ENCODE data around the gene KIRREL3.

The KIRREL3 gene

DNA sequence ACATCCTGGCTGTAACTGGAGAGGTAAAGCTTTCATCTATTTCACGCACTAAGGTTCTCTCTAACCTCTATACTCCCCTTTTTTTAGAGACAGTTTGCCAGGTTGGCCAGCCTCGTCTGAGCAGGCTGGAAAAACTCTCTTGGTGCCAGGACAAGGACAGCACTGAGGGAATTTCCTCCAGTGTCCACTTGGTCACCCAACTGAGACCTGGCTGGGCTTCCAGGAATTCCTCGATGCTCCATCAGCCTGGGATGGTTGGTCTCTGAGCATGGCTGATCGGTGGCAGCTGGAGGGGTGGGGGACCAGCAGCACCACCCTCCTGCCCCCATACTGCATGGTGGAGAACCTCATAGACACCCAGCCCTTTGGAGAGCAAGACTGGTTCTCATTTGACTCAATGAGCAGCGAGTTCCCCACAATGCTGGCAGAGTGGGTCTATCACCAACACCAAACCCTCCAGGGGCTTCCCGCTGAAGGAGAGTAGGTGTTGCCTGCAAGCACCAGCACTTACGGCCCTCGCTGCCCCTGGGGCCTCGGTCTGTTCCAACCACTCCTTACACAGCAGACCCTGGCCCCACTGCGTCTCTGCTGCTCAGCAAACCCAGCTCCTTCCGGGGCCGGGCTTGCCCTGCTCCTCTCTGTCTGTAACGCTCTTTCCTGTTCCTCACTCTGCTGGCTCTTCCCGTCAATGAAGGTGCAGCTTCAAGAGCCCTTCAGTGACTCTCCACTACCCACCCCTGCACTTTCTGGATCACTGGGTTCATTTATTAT lies 522.9 kb downstream of the KIRREL3 start:
- DNase-seq (ENCODE audit: low spot score) (no peak), FAIRE-seq (no peak)

DNA sequence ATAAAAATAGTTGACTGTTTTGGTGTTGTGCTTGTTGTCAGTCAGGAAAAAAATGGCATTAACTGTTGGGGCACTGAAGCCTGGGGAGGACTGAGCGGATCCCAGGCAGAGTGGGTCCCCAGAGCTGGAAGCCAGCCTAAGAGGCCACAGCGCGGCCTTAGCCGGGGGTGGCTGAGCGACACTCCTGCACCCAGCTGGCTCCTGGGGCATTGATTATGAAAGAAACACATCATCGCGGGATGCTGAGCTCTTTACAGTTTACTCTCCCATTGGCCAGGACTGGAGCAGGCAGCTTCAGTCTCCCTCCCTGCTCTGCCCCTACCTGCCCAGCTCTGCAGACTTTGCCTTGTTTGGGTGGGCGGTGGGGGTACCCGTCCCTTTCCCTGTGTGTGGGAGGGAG lies 523.6 kb downstream of the KIRREL3 start:
- FAIRE-seq: no peak
- no peak for DNase-seq (ENCODE audit: low spot score)

- FAIRE-seq (no peak), DNase-seq (ENCODE audit: low spot score) (no peak)
Measured at GRCh38 chr11:126476266-126476924, 524.2 kb downstream of the KIRREL3 start.

DNA sequence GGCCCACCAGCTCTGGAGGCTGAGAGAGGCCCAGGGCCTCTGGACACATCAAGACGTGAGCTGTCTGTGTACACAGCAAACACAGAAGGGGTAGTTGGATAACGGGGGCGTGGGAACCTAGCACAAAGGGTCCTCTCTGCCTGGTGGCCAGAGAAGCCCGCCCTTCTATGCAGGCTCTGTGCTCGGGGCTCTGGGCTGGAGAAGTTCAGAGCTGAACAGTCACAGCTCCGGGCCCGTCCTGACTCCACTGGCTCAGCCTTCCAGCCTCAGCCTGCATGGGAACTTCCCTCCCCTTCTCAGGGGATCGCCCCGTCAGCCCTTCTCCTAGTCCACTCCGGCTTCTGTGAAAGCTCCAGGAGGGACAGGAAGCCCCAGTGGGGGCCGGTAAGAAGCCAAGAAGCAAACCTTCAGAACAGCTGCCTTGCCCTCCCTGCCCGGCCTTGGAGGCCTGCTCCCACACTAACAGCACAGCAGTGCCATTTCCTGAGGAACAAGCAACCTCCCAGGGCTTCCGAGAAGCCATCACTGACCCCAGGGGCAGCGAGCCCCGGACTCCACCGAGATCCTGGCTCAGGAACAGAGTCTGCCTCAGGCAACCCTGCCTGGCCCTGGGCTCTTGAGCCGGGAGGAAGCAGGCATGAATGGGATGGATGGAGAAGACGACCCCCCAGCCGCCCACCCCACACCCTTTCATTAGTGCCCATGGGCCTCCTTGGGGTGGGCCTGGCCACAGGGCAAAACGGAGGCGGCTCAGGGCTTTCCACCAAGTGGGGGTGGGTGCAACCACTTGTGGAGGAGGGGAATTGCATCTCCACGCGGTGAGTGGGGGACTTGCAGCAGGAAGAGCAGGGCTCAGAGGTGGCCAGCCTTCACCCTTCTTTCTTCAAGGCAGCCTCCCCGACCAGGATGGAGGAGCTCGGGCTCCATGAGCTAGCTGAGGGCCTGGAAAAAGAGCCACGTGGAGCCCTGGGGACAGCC lies 525.3 kb downstream of the KIRREL3 start:
- no peak for DNase-seq (ENCODE audit: low spot score)
- FAIRE-seq: no peak

GRCh38 chr11:126474220-126474619 lies 526.4 kb downstream of the KIRREL3 start:
- FAIRE-seq: no peak
- no peak for DNase-seq (ENCODE audit: low spot score)

- FAIRE-seq (no peak), DNase-seq (ENCODE audit: low spot score) (no peak)
Measured at GRCh38 chr11:126473269-126473668, 527.3 kb downstream of the KIRREL3 start.

DNA sequence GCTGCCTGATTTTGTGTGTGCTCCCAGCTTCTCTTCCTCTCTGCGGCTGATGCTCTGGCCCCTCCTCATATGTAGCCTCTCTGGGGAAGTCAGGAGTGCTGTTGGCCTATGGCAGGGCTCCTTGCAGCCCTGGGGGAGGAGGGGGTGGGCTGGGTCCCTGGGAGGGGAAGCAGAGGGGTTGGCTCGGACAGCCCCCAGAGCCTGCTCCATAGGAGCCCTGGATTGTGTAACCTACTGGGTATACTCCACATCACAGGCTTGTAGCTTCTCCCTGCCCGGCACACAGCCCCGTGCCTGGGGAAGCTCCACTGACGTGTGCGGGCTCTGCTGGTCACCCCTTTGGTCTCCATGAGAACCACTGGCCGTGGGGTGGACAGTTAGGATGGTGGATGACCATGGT lies 531.3 kb downstream of the KIRREL3 start:
- FAIRE-seq (no peak), DNase-seq (ENCODE audit: low spot score) (no peak)

- DNase-seq (ENCODE audit: low spot score): no peak
- no peak for FAIRE-seq
Measured at GRCh38 chr11:126468102-126468521, 532.5 kb downstream of the KIRREL3 start.

DNA sequence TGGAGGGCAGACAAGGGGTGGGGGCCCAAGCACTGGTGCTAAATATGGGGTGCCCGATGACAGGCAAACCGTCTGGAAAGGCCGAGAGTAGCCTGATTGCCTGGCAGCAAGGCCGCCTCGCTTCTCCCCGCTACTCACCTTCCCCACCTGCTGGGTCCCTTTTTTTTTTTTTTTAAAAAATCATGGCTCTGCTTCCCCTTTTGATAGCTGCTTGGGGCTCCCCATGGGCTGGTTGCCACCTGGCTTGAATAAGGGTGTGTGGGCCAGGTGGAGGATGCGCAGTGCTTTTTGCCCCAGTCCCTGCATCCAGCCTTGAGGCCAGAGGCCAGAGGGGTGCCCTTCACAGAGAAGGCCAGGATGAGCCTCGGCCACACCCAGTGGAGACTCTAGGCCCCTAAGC lies 533.1 kb downstream of the KIRREL3 start:
- FAIRE-seq (no peak), DNase-seq (ENCODE audit: low spot score) (no peak)

GRCh38 chr11:126467046-126467370 lies 533.6 kb downstream of the KIRREL3 start:
- DNase-seq (ENCODE audit: low spot score) (no peak), FAIRE-seq (no peak)

DNA sequence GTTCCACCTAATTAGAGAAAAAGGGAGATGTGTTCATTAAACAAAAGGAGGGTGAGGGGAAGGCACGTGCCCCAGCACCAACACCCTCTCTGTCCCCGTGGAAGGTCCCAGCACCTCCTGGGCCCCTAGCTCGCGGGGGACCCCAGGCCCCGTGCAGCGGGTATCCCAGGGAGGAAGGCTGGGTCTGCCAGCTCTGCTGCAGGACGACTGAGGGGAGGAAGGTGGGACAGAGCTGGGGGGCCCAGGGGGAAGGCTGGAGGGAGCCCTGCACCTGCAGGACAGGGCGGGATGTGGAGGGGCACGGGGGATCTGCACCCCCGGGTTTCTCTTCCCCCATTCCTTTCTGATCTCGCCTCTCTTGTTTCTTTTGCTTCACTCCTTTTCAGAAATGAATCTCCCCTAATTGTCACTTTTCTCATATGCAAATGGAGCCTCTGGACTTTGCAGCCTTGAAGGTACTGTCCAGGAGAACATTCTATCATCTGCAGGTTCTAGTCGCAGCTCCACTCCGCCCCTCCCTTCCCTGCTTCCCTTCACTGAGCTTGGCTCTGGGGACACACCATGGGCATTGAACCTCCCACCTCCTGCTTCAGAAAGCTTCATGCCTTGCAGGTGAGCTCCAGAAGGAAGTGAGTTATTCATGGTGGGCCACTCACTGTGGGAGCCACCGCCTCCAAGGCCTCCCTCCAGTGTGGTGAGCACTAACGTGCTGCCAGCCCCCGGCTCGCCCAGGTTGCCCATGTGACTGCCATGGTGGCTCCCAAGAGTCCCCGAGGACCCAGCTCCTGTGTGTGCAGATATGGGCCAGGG lies 534.1 kb downstream of the KIRREL3 start:
- DNase-seq (ENCODE audit: low spot score) (no peak), FAIRE-seq (no peak)

GRCh38 chr11:126465573-126466188 lies 534.9 kb downstream of the KIRREL3 start:
- FAIRE-seq (no peak), DNase-seq (ENCODE audit: low spot score) (no peak)

DNA sequence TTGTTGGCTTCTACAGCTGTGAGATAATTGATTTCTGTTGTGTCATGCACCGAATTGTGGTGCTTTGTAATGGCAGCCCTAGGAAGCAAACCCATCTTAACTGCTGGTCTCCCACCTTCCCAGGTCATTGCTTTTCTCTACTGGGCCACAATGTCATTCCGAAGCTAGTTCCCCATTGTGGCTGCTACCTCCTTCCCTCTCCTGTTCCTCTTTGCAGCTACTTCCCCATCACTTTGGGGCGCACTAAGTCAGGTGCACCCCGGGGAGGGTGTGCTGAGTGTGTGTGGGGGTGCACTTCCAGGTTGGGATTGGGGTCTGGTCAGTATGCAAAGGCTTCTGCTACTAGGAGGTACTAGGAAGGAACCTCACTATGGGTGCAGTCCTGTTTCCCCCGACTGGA lies 535.8 kb downstream of the KIRREL3 start:
- DNase-seq (ENCODE audit: low spot score) (no peak), FAIRE-seq (no peak)

DNA sequence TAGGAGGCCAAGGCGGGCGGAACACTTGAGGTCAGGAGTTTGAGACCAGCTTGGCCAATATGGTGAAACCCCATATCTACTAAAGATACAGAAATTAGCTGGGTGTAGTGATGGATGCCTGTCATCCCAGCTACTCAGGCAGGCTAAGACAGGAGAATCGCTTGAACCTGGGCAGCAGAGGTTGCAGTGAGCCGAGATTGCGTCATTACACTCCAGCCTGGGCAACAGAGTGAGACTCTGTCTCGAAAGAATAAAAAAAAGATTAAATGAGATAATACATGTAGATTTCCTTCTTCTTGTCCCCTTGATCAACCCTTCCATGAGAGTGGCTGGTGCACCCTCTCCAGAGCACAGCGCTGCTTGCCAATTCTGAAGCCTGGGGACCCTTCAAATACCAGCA lies 538.1 kb downstream of the KIRREL3 start:
- DNase-seq (ENCODE audit: low spot score) (no peak), FAIRE-seq (no peak)

GRCh38 chr11:126461996-126462395 lies 538.6 kb downstream of the KIRREL3 start:
- DNase-seq (ENCODE audit: low spot score): no peak
- FAIRE-seq: no peak

GRCh38 chr11:126461096-126461440 lies 539.5 kb downstream of the KIRREL3 start:
- DNase-seq (ENCODE audit: low spot score): no peak
- FAIRE-seq: no peak

DNA sequence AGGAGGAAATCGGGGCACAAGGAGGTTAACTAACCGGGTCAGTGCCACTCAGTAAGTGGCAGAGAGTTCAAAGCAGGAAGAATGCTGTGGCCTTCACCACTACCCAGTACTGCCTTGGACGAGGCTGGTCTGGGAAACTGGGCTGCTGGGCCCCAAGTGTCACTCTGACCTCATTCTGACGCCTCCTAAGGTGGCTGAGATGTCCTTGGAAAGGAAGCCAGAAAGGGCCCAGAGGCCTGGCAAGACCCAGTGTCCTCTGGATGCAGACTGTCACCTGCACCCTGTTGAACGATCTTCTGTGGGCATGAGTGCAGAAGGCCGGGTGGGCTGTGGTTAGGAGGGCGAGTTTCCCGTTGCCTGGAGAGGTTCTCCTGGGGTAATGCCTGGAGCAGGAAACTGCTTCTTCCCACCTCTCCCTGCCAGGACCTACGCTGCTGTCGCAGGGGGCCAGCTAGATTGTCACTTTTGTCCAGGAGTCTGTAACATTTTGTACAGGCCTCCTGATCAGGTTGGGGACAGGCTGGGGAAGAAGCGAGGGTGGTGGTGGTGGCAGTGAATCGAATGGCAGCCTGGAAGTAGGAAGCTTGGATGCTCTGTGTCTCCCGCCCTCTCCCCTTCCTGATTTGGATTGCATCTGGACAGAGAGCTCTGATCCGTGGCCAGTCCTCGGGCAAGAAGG lies 540.0 kb downstream of the KIRREL3 start:
- DNase-seq (ENCODE audit: low spot score) (no peak), FAIRE-seq (no peak)

GRCh38 chr11:126459691-126460281 lies 540.8 kb downstream of the KIRREL3 start:
- DNase-seq (ENCODE audit: low spot score): no peak
- no peak for FAIRE-seq

GRCh38 chr11:126457817-126458216 lies 542.8 kb downstream of the KIRREL3 start:
- FAIRE-seq (no peak), DNase-seq (ENCODE audit: low spot score) (no peak)

Data from RCC 7860 (cell line).